Stromal cell of bone marrow (primary cell): Measurements from ENCODE around the gene TTC21A.

ENCODE experiments used
- DNase-seq: peaks from one replicate; pipeline ENCODE4 v3.0.0-alpha.2; 2012; ENCODE audit warnings: low read depth

Gene TTC21A

DNA sequence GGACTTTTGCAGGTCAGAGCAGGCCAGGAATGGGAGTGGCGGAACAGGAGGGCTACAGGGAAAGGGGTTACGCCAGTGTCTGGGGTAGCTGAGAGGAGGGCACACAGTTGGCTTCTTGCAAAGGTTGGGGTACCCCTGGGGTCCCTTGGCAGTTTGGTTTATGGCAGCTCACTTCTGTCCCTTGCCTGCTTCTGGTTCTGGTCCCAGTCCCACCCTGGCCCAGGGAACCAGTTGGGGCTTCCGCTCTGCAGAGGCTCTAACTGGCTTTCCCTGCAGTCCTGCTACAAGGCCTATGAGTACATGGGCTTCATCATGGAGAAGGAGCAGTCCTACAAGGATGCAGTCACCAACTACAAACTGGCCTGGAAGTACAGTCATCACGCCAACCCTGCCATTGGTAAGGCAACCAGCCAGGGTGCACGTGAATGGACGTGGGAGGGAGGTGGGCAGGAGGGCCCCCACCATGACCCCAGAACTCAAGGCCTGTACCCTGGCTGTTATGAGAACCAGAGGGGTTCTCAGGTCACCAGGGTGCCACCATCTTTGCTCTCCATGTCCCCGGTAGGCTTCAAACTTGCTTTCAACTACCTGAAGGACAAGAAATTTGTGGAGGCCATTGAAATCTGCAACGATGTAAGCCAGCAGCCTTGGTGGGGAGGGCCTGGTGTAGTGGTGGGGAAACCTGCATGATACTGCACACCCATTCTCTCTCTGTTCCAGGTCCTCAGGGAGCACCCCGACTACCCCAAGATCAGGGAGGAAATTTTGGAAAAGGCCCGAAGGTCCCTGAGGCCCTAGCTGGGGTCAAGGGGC is 30.7 kb downstream of the TTC21A start:
- DNase-seq: no peak

DNA sequence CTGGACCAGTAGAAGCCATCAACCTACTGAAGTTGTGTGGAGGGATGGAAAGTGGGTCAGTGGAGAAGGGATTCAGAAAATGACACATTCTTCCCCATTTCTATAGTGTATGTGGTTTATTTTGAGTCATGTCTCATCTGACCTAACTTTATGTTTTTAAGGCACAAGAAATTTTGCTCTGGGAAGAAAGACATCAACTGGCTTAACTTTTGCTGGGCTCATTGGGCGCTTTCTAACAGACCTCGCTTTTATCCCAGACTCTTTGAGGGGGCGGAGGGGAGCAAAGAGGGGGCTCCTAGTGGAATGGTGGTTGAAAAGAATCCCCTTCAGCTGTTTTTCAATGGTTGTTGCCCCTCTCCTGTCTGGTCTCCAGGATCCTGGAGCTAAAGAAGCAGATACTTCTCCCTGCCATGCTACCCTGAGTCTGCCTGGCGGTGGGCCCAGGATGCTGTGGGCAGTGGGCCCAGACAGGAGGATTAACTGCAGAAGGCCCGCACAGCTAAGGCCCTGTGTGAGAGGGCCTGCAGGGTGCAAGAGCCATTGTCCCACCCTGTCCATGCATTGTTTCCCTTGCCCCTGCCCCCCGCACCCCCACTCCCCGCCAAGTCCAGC is 31.4 kb downstream of the TTC21A start:
- no peak for DNase-seq

DNA sequence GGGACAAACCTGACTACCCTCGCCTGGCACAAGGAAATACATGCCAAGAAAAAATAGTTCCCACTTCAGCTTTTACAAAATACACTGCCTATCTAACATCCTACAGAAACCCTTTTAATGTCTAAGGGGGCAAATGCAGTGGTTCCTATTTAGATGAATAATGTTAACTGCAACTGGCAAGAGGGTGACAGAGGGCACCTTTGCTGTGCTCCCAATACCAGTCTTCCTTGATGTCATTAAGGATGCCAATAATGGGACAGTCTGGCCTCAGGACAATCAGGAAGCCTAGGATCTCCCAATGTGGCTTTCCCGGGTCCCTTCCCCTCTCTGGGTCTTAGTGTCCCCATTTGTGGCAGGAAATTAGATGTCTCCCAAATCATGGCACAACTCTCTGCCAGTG is 32.0 kb downstream of the TTC21A start:
- DNase-seq: no peak

DNA sequence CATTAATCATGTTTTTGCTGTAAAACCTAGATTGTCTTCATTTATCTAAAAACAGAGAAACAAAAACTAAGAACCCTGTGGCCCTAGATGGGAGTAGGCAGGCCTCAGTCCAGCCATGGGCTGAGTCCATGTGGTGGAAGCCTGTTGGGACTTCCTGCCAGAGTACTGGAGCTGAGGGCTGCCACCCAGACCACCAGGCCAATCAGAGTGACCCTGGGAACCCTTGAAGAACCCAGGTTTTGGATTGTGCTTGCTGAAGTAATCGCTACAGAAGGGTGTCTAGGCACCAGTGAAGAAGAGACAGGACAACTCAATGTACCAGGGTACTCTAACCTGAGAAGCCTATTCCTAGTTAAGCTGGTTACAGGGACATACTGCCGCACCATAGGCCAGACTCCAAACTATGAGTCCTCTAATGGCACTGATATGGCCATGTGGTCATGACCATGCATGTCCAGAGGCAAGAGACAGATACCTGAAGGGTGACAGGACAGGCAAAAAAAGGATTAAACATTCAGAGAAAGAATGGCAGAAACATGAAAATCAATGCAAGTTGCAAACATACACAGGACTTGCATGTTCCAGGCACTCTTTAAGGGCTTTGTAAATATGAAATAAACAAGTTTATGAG is 33.0 kb downstream of the TTC21A start:
- no peak for DNase-seq

DNA sequence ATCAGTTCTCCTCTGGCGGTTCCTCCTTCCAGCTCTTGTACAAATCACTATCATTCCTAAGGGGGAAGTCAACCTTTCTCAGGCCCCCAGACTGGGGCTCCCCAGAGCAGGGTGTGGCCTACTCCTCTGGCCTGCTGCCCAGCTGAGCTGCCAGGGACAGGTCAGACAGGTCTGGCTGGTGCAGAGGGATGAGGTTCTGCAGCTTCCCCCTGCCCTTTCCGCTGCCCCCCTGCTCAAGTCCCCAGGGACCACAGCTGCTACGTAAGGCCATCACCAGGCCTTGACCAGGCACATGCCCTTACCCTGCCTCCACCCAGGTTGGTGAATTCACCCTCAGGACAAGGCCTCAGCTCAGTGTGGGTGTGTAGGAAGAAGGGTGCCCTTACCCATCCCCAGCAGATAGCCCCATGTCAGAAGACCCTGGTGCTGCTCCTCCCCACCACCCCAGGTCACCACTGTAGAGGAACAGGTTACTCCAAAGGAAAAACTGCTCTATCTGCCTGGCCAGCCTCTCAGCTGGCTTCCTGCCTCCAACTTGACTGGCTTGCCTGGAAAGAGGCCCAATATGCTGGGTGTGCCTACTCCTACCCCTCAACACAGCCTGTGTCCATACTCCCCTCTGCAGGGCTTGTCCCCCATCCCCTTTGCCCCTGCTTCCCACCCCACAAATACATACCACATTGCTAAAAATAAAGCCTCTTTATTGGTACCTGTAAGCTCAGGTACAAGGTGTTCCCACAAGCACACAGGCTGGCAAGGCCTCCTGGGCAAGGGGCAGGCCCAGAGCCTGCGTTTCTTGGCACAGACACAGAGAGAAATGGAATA is 33.9 kb downstream of the TTC21A start:
- DNase-seq: no peak

DNA sequence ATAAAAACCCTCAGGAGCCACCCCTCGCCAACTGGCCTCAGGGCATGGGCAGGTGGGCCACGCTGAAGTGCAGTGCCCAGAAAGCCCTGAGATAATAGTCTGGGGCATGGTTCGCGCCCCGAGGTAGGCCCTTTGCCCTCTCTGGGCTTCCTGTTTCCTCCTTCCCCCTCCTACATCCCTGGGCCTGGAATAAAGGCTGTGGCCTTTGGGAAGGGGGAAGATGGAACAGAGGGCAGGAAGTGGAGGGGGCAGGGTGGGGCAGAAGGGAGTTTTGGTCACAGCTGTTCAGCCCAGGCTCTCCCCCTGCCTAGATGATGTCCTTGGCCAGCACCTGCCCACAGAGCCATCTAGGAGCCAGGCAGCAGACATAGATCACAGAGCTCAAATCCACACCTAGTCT is 34.6 kb downstream of the TTC21A start:
- DNase-seq: no peak

DNA sequence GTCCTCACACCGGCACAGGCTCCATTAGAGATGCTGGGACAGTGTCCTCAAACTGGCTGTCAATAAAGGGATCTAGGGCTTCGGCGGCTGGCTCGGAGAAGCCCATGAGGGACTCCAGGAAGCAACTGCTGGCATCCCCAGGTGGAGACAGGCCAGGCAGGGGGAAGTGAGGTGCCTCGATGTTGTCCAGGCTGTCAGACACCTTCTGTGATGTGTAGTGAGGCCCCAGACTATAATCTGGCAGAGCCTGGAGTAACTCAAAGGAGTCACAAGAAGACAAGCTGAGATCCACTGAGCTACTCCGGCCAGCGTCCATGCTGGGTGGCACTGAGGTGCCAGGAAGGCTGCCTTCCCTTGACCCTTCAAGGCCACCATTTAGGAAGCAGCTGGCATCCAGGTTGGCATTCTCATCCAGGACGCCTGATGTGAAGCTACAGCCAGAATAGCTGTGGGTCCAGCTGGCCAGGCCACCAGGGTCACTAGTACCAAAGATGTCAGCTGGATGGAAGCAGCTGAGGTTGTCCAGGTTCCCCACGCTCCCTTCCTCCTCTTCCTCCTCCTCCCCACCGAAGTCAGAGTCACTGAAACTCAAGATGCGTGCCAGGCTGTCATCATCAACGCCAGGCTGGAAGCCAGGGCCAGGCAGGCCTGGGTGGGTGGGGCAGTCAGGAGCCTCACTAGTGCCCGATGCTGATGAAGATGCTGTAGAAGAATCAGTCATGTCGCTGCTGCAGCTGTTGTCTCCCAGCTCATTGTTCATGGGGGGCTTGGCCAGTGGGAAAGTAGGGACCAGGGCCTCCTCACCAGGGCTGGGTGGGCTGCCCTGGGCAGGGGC is 35.8 kb downstream of the TTC21A start:
- DNase-seq: no peak

DNA sequence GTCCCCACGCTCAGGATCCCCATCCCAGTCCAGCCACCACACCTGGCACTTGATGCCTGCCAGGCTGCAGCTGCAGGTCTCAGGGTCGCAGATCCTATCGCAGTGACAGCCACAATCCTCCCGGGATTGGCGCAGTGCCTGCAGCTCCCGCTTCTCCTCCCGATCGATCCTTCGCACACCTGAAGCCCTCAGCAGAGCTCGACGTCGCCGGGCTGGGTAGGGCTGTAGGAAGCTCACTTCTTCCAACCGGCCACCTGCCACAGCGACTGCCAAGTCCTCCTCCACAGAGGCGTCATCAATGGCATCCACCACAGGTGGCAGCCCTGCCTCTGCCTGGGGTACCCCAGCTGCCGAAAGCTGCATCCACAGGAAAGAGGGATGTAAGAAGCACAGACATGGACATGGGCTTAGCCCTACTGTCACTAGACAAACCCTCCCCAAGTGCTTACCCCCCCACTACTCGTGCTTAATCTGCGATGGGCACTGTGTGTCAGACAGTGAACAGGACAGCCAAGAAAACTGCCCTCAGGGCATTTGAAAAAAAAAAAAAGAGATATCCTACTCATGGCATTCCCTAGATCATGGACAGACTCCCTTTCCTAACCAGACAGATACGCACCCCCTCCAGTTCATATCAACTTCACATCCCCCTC is 36.7 kb downstream of the TTC21A start:
- no peak for DNase-seq

DNA sequence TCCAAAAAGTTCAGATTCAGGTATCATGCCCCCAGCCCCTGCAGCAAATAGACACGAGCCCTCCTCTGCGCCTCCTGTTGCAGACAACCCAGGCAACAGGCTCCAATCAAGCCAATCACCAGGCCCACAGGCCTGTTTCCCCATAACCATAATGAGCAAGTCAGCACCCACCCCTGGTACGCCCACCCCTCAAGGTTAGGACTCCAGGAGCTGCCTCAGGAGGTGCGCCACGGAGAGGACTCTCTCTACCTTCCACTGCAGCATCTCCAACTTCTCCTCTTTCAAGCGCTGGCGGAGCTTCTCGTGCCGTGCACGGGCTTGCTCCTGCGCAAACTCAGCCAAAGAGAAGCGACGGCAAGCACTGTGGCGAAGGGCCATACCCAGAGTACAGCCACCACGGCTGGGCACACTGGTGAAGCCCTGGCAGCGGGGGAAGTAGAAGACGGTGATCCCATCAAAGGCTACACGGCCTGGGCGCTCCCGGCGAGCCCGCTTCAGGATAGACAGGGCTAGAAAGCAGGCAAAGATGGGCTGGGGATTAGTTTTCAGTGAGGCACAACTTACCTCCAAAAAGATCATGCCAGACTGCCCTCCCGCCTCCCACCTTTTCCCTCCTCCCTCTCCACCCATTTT is 37.4 kb downstream of the TTC21A start:
- DNase-seq: no peak

DNA sequence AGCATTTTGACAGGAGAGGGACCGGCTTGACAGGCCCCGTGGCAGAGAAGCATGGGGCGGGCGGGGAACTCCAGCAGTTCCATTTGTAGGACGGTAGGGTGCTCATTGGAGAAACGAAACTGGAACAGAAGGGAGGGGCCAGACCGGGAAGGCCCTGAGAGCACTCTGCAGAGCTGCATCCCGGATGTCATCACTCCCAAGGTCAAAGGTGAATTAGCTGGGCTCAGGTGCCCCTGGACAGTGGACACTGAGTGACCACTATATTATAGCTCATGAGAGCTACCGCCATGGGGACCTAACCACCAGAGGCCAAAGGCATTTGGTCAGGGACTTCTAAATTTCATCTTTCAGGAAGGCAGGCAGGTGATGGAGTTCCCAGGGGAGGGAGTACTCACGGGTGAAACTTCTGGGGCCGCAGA is 38.6 kb downstream of the TTC21A start:
- no peak for DNase-seq

DNA sequence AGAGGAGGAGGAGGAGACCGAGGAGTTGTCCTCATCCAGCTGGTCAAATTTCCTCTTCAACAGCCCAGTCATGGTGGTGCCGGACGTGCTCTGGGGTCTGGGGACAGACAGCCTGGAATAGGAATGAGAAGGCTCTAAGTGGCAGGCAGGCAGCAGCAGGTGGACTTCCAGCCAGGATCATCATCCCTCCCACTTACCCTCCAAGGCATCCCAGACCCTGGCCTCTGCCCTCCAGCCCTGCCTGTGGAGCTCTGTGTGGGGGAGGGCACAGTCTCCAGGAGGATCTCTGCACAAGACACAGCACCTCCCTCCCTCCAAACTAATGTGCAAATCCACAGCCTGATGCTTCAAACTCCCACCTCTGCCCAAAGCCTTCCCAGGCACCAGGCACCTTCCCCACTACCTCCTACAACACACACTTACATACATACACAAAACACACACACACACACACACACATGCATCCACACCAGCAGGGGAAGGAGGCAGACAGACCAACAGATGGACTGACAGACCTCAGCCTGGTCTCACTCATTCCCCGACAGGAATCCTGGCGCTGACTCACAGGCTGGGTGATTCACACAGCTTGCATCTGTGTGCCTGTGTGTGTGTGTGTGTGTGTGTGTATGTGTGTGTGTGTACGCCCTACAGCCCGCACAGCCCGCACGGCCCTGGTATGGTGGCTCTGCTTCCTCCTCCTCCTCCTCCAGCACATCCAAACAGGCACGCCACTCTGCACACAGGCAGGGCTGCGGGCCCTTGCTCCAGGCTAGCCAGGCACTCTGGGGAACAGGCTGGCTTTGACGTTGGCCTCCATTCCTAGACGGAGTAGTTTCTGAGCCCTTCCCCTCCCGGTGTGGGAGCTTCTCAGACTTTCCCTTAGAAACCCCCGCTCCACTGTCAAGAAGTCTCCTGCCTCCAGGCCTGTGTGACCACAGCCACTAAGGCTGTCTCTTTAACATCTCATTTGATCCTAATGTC is 39.4 kb downstream of the TTC21A start:
- peak; percentile 93 for DNase-seq

DNA sequence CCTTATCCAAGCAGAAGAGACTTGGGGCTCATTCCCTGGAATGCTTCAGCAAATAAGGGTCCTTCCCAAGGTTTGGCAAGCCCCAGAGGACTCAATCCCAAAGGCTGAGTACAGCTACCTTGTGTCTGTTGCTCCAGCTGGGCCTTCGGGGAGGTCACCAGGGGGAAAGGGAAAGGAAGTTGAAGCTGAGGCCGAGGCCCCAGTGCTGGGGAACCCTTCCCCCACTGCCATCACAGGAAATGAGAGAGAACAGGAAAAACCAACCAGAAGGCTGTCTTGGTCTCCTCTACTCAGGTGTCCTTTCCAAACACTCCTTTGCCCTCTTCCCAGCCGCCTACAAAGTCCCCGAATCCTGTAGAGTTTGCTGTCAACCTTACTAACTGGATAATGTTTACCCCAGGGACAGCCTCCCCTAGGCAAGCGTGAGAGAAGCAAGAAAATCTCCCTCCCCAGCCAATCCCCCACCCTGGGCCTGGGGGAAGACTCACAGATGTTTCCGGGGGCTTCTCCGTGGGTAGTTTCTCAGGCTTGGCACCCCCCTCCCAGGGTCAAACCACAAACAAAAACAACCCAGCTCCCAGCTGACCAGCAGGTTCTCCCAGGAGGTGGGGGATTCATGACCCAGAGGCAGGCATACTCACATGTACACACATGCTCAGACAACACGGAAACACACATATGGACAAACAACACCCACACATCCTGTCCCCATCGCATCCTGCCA is 40.4 kb downstream of the TTC21A start:
- DNase-seq: no peak

DNA sequence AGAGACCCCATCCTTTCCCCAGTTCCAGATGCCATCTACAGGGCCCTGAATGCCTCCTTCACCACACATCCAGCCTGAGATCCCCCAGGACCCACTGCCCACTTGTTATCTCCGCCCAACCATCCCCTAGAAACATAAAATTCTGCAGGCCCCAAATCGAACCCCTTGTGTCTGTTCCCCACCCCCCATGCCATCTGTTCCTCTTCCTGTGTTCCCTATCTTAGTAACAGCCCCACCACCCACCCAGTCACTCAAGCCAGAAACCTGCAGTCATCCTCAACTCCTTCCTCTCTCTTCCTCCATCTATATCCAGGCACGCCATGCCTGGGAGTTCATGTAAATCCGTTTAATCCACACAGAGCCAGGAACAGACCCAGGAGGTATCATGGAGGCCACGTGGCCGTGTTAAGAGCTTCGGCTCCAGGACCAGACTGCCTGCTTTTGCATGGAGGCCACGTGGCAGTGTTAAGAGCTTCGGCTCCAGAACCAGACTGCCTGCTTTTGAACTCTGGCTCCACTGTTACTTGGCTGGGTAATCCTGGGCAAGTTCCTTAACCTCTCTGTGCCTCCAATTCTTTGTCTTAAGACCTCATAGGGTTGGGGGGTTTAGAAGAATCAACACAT is 41.1 kb downstream of the TTC21A start:
- no peak for DNase-seq

DNA sequence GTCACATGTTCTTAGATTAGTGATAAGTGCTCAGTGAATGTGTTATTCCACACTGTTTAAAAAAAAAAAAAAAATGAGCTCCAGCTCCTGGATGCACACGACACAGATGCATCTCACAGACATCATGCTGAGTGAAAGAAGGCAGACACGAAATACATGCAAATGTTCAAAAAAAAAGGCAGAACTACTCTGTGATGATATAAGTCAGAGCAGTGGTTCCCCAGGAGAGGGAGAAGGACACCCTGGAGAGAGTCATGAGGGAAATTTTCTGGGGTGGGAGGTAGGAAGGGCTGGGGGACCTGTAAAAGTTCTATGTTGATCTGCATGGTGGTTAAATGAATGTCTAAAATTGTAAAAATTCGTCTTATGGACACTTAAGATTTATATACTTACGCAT is 41.6 kb downstream of the TTC21A start:
- DNase-seq: no peak

DNA sequence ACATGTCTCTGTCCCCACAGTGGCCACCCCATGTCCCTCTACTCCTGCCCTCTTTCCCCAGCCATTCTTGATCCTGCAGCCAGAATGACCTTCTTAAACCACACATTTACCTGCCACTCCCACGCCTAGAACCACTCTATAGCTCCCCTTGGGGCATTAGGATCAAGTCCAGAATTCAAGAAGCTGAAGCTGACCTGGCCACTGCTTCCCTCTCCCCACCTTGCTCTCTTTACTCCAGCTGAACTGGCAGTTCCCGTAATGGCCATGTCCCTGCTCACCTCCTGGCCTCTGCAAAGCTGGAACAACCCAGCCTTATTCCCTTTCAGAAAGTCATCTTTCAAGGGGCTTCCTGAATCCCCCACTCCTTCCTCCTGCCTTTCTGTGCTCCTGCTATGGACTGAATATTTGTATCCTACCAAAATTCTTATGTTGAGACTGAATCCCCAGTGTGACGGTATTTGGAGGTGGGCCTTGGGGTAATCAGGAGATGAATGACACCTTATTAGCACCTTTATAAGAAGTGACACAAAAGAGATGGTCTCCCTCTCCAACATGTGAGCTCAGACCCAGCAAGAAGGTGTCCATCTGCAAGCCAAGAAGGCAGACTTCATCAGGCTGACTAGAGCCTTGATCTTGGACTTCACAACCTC is 42.1 kb downstream of the TTC21A start:
- DNase-seq: no peak

DNA sequence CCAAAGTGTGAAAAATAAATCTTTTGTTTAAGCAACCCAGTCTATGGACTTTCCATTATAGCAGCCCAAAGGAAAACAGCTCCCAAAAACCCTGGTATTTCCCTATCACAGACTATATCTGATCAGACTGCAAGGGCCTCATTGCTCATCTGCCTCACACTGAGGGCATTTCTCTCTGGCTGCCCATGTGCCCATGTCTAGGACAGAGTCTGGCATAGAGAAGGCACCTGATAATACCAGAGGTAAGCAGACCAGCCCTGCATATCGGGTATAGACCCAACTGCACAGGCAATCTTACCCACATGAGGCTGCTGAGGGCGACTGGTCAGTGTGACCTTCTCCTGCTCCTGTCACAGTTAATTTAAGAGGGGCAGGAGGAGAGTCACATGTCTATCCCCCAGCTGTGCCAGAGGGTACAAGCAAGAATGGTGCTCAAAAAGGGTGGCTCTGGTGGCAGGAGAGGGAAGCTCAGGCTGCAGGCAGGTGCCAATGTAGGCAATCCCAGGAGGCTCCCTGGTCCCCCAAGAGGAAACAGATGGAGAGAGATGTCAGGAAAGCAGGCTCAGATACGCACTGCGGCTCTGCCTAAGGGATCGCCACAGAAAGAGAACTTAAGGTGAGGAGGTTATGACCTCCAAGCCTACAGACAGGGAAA is 42.8 kb downstream of the TTC21A start:
- no peak for DNase-seq
